Neural progenitor cell (in vitro differentiated cells): ENCODE data around the gene KLHDC7B.

Source experiments
- EZH2 ChIP-seq: fragments of 200-600 bp; sonication (generic); IDR thresholded peaks from 2 replicates; pipeline ENCODE4 v1.6.1; 2017; ENCODE audit warnings: antibody characterized with exemption, mild to moderate bottlenecking, moderate library complexity
- EZH2phosphoT487 ChIP-seq: fragments of 200-600 bp; sonication (generic); IDR thresholded peaks from 2 replicates; pipeline ENCODE4 v1.6.1; 2017; ENCODE audit warnings: antibody characterized with exemption
- TF ChIP-seq, protein P1 (sequence below): fragments of 200-600 bp; sonication (generic); IDR thresholded peaks from 2 replicates; pipeline ENCODE4 v1.5.1; 2017; ENCODE audit warnings: antibody characterized with exemption, mild to moderate bottlenecking

DNA sequence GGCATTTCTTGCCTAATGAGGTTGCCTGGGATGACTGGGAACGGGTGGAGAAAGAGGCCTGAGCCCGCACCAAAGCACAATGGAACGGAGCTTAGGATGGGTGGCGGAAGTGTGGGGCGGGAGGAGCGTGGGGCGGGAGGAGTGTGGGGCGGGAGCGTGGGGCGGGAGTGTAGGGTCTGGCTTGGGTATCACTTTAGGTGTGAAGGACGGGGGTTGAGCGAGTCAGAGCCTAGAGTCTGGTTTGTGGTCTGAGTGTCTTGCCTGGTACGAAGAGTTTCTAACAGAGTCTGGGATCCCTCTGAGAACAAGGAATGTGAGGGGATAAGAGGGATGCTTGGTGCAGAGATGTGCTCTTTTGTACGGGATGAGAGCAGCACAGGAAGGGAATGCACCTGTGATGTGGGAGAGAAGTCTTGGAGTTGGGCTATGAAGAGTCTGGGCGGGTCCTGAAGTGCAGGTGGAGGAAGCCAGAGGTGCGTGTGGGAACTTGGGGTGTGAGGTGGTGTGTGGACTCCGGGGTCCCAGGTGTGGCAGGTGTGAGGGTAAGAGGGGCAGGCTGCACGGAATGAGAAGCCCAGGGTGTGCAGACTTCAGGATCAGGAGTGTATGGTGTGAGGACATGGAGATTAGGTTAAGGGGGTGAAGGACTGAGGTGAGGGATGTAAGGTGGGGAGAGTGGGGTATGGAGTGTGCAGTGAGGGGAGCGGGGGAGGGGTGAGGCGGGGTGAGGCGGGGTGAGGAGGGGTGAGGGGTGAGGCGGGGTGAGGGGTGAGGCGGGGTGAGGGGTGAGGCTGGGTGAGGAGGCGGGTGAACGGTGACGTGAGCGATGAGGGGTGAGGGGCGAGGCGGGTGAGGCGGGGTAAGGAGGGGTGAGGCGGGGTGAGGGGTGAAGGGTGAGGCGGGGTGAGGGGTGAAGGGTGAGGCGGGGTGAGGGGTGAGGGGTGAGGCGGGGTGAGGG, 16.0 kb downstream of the KLHDC7B start:
- TF ChIP-seq, protein P1, sequence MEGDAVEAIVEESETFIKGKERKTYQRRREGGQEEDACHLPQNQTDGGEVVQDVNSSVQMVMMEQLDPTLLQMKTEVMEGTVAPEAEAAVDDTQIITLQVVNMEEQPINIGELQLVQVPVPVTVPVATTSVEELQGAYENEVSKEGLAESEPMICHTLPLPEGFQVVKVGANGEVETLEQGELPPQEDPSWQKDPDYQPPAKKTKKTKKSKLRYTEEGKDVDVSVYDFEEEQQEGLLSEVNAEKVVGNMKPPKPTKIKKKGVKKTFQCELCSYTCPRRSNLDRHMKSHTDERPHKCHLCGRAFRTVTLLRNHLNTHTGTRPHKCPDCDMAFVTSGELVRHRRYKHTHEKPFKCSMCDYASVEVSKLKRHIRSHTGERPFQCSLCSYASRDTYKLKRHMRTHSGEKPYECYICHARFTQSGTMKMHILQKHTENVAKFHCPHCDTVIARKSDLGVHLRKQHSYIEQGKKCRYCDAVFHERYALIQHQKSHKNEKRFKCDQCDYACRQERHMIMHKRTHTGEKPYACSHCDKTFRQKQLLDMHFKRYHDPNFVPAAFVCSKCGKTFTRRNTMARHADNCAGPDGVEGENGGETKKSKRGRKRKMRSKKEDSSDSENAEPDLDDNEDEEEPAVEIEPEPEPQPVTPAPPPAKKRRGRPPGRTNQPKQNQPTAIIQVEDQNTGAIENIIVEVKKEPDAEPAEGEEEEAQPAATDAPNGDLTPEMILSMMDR, result no peak
- TF ChIP-seq EZH2 (no peak), EZH2phosphoT487 (no peak)
